HEK293 (cell line): ENCODE results near the gene RELCH.

Source experiments
- CTCF ChIA-PET: fragments of 350-600 bp; formaldehyde crosslinking; extraction: SDS; loops from one replicate; lab custom pipeline; 2021; ENCODE audit warnings: antibody characterized with exemption; lab: Yijun Ruan, JAX
- POLR2A ChIA-PET: fragments of 300-600 bp; formaldehyde crosslinking; extraction: SDS; loops from one replicate; lab custom pipeline; 2020; ENCODE audit warnings: antibody characterized with exemption, inconsistent platforms; lab: Yijun Ruan, JAX
- H3K27ac ChIP-seq: fragments of 200-500 bp; sonication (Bioruptor generic); 2 replicates; pipeline ENCODE4 v1.5.1; 2014; ENCODE audit warnings: low read depth, low read length, control low read depth, inconsistent platforms; ENCODE audit errors: extremely low read depth
- H3K36me3 ChIP-seq, 2 experiments: fragments of 200-500 bp in 1 of 2; sonication (Bioruptor generic) in 1 of 2; 1 replicate in 1 of 2; 2 replicates in 1 of 2; pipeline ENCODE4 v1.5.1; 2014 to 2017; ENCODE audit warnings: inconsistent platforms in 2 of 2, low read length in 2 of 2; ENCODE audit not compliant: control insufficient read depth in 2 of 2, insufficient read depth in 1 of 2
- H3K4me1 ChIP-seq: fragments of 200-500 bp; sonication (Bioruptor generic); 2 replicates; pipeline ENCODE4 v1.5.1; 2014; ENCODE audit warnings: mild to moderate bottlenecking, low read length, inconsistent platforms; ENCODE audit not compliant: control insufficient read depth, insufficient read depth
- H3K4me3 ChIP-seq: 2 replicates; pipeline ENCODE4 v1.5.1; 2011; ENCODE audit warnings: low read depth, mild to moderate bottlenecking, control low read depth, low read length, moderate library complexity
- H3K9me3 ChIP-seq: fragments of 200-500 bp; sonication (Bioruptor generic); 2 replicates; pipeline ENCODE4 v1.5.1; 2014; ENCODE audit warnings: low read depth, low read length, inconsistent platforms; ENCODE audit not compliant: control insufficient read depth, insufficient read depth
- BCL6B ChIP-seq: fragments of 450-650 bp; formaldehyde crosslinking; IDR thresholded peaks from 2 replicates; pipeline ENCODE4 v1.5.1; 2017; ENCODE audit warnings: missing biosample characterization, missing genetic modification characterization
- GFI1B ChIP-seq: fragments of 450-650 bp; formaldehyde crosslinking; IDR thresholded peaks from 2 replicates; pipeline ENCODE4 v1.5.1; 2016; ENCODE audit warnings: missing biosample characterization, missing genetic modification characterization
- IKZF3 ChIP-seq: fragments of 450-650 bp; IDR thresholded peaks from 2 replicates; pipeline ENCODE4 v1.5.0; 2018; ENCODE audit warnings: missing biosample characterization, mild to moderate bottlenecking, missing genetic modification characterization, moderate library complexity
- MYNN ChIP-seq: fragments of 450-650 bp; formaldehyde crosslinking; IDR thresholded peaks from 2 replicates; pipeline ENCODE4 v1.5.1; 2016; ENCODE audit warnings: missing biosample characterization, missing genetic modification characterization, borderline replicate concordance
- OSR2 ChIP-seq: fragments of 450-650 bp; formaldehyde crosslinking; IDR thresholded peaks from 2 replicates; pipeline ENCODE4 v1.5.1; 2016; ENCODE audit warnings: missing biosample characterization, missing genetic modification characterization
- PRDM6 ChIP-seq: fragments of 450-650 bp; formaldehyde crosslinking; IDR thresholded peaks from 2 replicates; pipeline ENCODE4 v1.5.1; 2017; ENCODE audit warnings: missing biosample characterization, missing genetic modification characterization
- REPIN1 ChIP-seq: fragments of 450-650 bp; formaldehyde crosslinking; IDR thresholded peaks from 2 replicates; pipeline ENCODE4 v1.5.1; 2017; ENCODE audit warnings: missing biosample characterization, missing genetic modification characterization, low read depth
- ZIC2 ChIP-seq: fragments of 450-650 bp; formaldehyde crosslinking; IDR thresholded peaks from 2 replicates; pipeline ENCODE4 v1.5.1; 2016; ENCODE audit warnings: missing biosample characterization, missing genetic modification characterization
- ZNF169 ChIP-seq: fragments of 450-650 bp; formaldehyde crosslinking; IDR thresholded peaks from 2 replicates; pipeline ENCODE4 v1.5.1; 2016; ENCODE audit warnings: missing biosample characterization, missing genetic modification characterization
- ZNF24 ChIP-seq: fragments of 450-650 bp; formaldehyde crosslinking; IDR thresholded peaks from 2 replicates; pipeline ENCODE4 v1.5.1; 2016; ENCODE audit warnings: missing biosample characterization, missing genetic modification characterization
- ZNF510 ChIP-seq: fragments of 450-650 bp; formaldehyde crosslinking; IDR thresholded peaks from 2 replicates; pipeline ENCODE4 v1.5.1; 2018; ENCODE audit warnings: mild to moderate bottlenecking, missing genetic modification characterization, missing biosample characterization; ENCODE audit not compliant: insufficient replicate concordance
- ZNF626 ChIP-seq: fragments of 450-650 bp; sonication (Bioruptor Pico); formaldehyde crosslinking; IDR thresholded peaks from 2 replicates; pipeline ENCODE4 v1.5.1; 2018; ENCODE audit warnings: missing biosample characterization, missing genetic modification characterization, inconsistent platforms
- ZNF664 ChIP-seq: fragments of 450-650 bp; formaldehyde crosslinking; IDR thresholded peaks from 2 replicates; pipeline ENCODE4 v1.5.1; 2016; ENCODE audit warnings: missing biosample characterization, missing genetic modification characterization

The RELCH gene

GRCh38 chr18:62340996-62341395 lies 153.9 kb downstream of the RELCH start (continued):
- TF ChIP-seq BCL6B (tag by site-specific recombination) (no peak), ZNF626 (tag by site-specific recombination) (no peak), GFI1B (tag by site-specific recombination) (no peak), REPIN1 (no peak), OSR2 (no peak)

GRCh38 chr18:62341473-62341872 lies 154.4 kb downstream of the RELCH start:
- no peak for TF ChIP-seq ZNF24 (tag by site-specific recombination)
- TF ChIP-seq REPIN1: no peak
- TF ChIP-seq ZIC2 (tag by site-specific recombination): no peak
- TF ChIP-seq ZNF169 (tag by site-specific recombination): no peak
- POLR2A ChIA-PET: no interaction called here

GRCh38 chr18:62342884-62343283 lies 155.8 kb downstream of the RELCH start:
- POLR2A ChIA-PET: no interaction called here
- H3K27ac ChIP-seq: no peak overlapping the region
- CTCF ChIA-PET: no interaction called here
- H3K9me3 ChIP-seq: no peaks in the 10 kb centered on the region
- H3K4me1 ChIP-seq: peaks cover 17% of the 10 kb centered on the region
- H3K36me3 ChIP-seq: no peaks in the 10 kb centered on the region
- TF ChIP-seq PRDM6: peak; percentile 37
- no peak for TF ChIP-seq MYNN
- TF ChIP-seq, all 188 proteins: peak for 1
- H3K4me3 ChIP-seq: no peak overlapping the region

More at GRCh38 chr18:62341473-62341872, 154.4 kb downstream of the RELCH start:
- peaks cover 25% of the 10 kb centered on the region for H3K4me1 ChIP-seq
- H3K36me3 ChIP-seq: no peaks in the 10 kb centered on the region
- no peaks in the 10 kb centered on the region for H3K9me3 ChIP-seq
- CTCF ChIA-PET: interaction anchor here (0.6 kb wide), 1 partner anchor 364 kb away, joined by 3 read pairs; no protein-coding TSS in a partner anchor
- H3K27ac ChIP-seq: no peak overlapping the region
- H3K4me3 ChIP-seq: no peak overlapping the region

- H3K9me3 ChIP-seq: no peaks in the 10 kb centered on the region
- no peaks in the 10 kb centered on the region for H3K36me3 ChIP-seq
- ChIA-PET POLR2A (no interaction called here), CTCF (interaction anchor here (0.9 kb wide), 1 partner anchor 83 kb away, joined by 3 read pairs; no protein-coding TSS in a partner anchor)
- no peak overlapping the region for H3K27ac ChIP-seq
- H3K4me1 ChIP-seq: peaks cover 17% of the 10 kb centered on the region
- no peak for TF ChIP-seq ZNF510 (tag by site-specific recombination)
- no peak overlapping the region for H3K4me3 ChIP-seq
Measured at GRCh38 chr18:62343316-62343715, 156.3 kb downstream of the RELCH start.

GRCh38 chr18:62345909-62346308 lies 158.9 kb downstream of the RELCH start:
- peaks cover 9% of the 10 kb centered on the region for H3K4me1 ChIP-seq
- POLR2A ChIA-PET: no interaction called here
- no peak overlapping the region for H3K4me3 ChIP-seq
- H3K9me3 ChIP-seq: no peaks in the 10 kb centered on the region
- CTCF ChIA-PET: interaction anchor here (0.6 kb wide), 3 partner anchors 53 to 665 kb away, joined by 3 to 4 read pairs (median 3); no protein-coding TSS in a partner anchor
- H3K27ac ChIP-seq: no peak overlapping the region
- peaks cover 0 to under 1% of the 10 kb centered on the region in 2 experiments; a peak in 1 of 3 replicates for H3K36me3 ChIP-seq
- TF ChIP-seq ZNF664 (peak; percentile 60; the same call in 1 of the 2 replicates), IKZF3 (tag by site-specific recombination) (no peak)
